WTC11 (cell line): ENCODE measurements around the gene MCF2L2. TPM values are rescaled to one million over a fixed set of nuclear protein-coding genes. Genes with fewer than 3 reads are reported as not detected.

Experiments used
- ATAC-seq: fragments of 200-7000 bp; cut with Tn5 transposase; 2 replicates; pipeline ENCODE4 v1.10.0; 2021; ENCODE audit warnings: mild to moderate bottlenecking, moderate library complexity
- CTCF ChIA-PET: fragments of 300-600 bp; sonication (Branson Sonifier 250); formaldehyde crosslinking; loops from one replicate; lab custom pipeline; 2021; ENCODE audit warnings: antibody characterized with exemption; lab: Charles Lee
- POLR2A ChIA-PET: fragments of 350-600 bp; sonication (Branson Sonifier 250); formaldehyde crosslinking; loops from one replicate; lab custom pipeline; 2021; ENCODE audit warnings: antibody characterized with exemption; lab: Charles Lee
- DNase-seq: peaks from one replicate; pipeline ENCODE4 v3.0.0; 2021; ENCODE audit warnings: low spot score
- H3K27ac Mint-ChIP-seq: 2 replicates; pipeline ENCODE4 v1.8.0; 2021; ENCODE audit warnings: mixed read lengths
- H3K27me3 Mint-ChIP-seq: 2 replicates; pipeline ENCODE4 v1.8.0; 2021; ENCODE audit warnings: low read depth, mild to moderate bottlenecking, moderate library complexity, mixed read lengths
- H3K36me3 Mint-ChIP-seq: 2 replicates; pipeline ENCODE4 v1.8.0; 2021; ENCODE audit warnings: mixed read lengths
- H3K4me1 Mint-ChIP-seq: 2 replicates; pipeline ENCODE4 v1.8.0; 2022; ENCODE audit warnings: mixed read lengths
- H3K4me3 Mint-ChIP-seq: 2 replicates; pipeline ENCODE4 v1.8.0; 2021; ENCODE audit warnings: mild to moderate bottlenecking, moderate library complexity, mixed read lengths
- H3K9me3 Mint-ChIP-seq: 2 replicates; pipeline ENCODE4 v1.8.0; 2021; ENCODE audit warnings: mixed read lengths
- AR ChIP-seq: fragments of 250-450 bp; sonication (Bioruptor Pico); IDR thresholded peaks from 2 replicates; pipeline ENCODE4 v1.9.0; 2021; ENCODE audit warnings: mild to moderate bottlenecking
- ATF2 ChIP-seq: sonication (generic); formaldehyde crosslinking; IDR thresholded peaks from 2 replicates; pipeline ENCODE4 v1.8.1; 2022; ENCODE audit warnings: low read depth, missing genetic modification reagents, borderline replicate concordance
- CDX4 ChIP-seq: fragments of 250-450 bp; sonication (Bioruptor Pico); IDR thresholded peaks from 2 replicates; pipeline ENCODE4 v1.9.0; 2021; ENCODE audit warnings: moderate library complexity, mild to moderate bottlenecking, inconsistent platforms, borderline replicate concordance
- CREB1 ChIP-seq: sonication (generic); formaldehyde crosslinking; IDR thresholded peaks from 2 replicates; pipeline ENCODE4 v1.8.0; 2023; ENCODE audit warnings: mild to moderate bottlenecking, missing genetic modification reagents
- CREM ChIP-seq: sonication (generic); formaldehyde crosslinking; IDR thresholded peaks from 2 replicates; pipeline ENCODE4 v1.8.1; 2022; ENCODE audit warnings: mild to moderate bottlenecking, missing genetic modification reagents, moderate library complexity
- CTCF ChIP-seq: fragments of 200-600 bp; IDR thresholded peaks from 2 replicates; pipeline ENCODE4 v1.8.0; 2022; ENCODE audit warnings: antibody characterized with exemption
- E2F4 ChIP-seq: sonication (generic); formaldehyde crosslinking; IDR thresholded peaks from 2 replicates; pipeline ENCODE4 v1.8.1; 2022; ENCODE audit warnings: low read depth, mild to moderate bottlenecking, moderate library complexity, missing genetic modification reagents, borderline replicate concordance
- FOXP1 ChIP-seq: sonication (generic); formaldehyde crosslinking; IDR thresholded peaks from 2 replicates; pipeline ENCODE4 v1.8.0; 2022; ENCODE audit warnings: missing genetic modification reagents, mild to moderate bottlenecking, moderate library complexity, borderline replicate concordance
- GABPB1 ChIP-seq: sonication (generic); formaldehyde crosslinking; IDR thresholded peaks from 2 replicates; pipeline ENCODE4 v1.8.1; 2023; ENCODE audit warnings: mild to moderate bottlenecking, missing genetic modification reagents
- GRHL2 ChIP-seq: fragments of 250-450 bp; sonication (Bioruptor Pico); IDR thresholded peaks from 2 replicates; pipeline ENCODE4 v1.8.0; 2022; ENCODE audit warnings: mild to moderate bottlenecking, moderate library complexity; ENCODE audit not compliant: insufficient replicate concordance, severe bottlenecking
- HMGA2 ChIP-seq: fragments of 250-450 bp; sonication (Bioruptor Pico); IDR thresholded peaks from 2 replicates; pipeline ENCODE4 v1.4.0; 2021; ENCODE audit warnings: mild to moderate bottlenecking, moderate library complexity
- MXD4 ChIP-seq: fragments of 250-450 bp; sonication (Bioruptor Pico); IDR thresholded peaks from 2 replicates; pipeline ENCODE4 v1.8.0; 2021; ENCODE audit warnings: mild to moderate bottlenecking, moderate library complexity, borderline replicate concordance
- MYBL2 ChIP-seq: sonication (generic); formaldehyde crosslinking; IDR thresholded peaks from 2 replicates; pipeline ENCODE4 v1.8.1; 2023; ENCODE audit warnings: mild to moderate bottlenecking, moderate library complexity, missing genetic modification reagents
- NFE2L1 ChIP-seq: sonication (generic); formaldehyde crosslinking; IDR thresholded peaks from 2 replicates; pipeline ENCODE4 v1.8.1; 2023; ENCODE audit warnings: missing genetic modification reagents
- NR3C1 ChIP-seq: sonication (generic); formaldehyde crosslinking; conservative IDR thresholded peaks from 2 replicates; pipeline ENCODE4 v1.8.1; 2023; ENCODE audit warnings: low read depth, mild to moderate bottlenecking, missing genetic modification reagents
- OVOL2 ChIP-seq: fragments of 250-450 bp; sonication (Bioruptor Pico); IDR thresholded peaks from 2 replicates; pipeline ENCODE4 v1.9.0; 2021; ENCODE audit warnings: mild to moderate bottlenecking, borderline replicate concordance
- STAT6 ChIP-seq: sonication (generic); formaldehyde crosslinking; conservative IDR thresholded peaks from 2 replicates; pipeline ENCODE4 v1.8.1; 2023; ENCODE audit warnings: mild to moderate bottlenecking, low read depth, missing genetic modification reagents, moderate library complexity
- TEAD1 ChIP-seq: sonication (generic); formaldehyde crosslinking; IDR thresholded peaks from 2 replicates; pipeline ENCODE4 v1.8.0; 2022; ENCODE audit warnings: mild to moderate bottlenecking, missing genetic modification reagents
- ZNF121 ChIP-seq: sonication (generic); formaldehyde crosslinking; IDR thresholded peaks from 2 replicates; pipeline ENCODE4 v1.8.0; 2023; ENCODE audit warnings: missing genetic modification reagents
- ZNF425 ChIP-seq: fragments of 250-450 bp; sonication (Bioruptor Pico); conservative IDR thresholded peaks from 2 replicates; pipeline ENCODE4 v1.9.0; 2021; ENCODE audit warnings: mild to moderate bottlenecking
- total RNA-seq: library from RNA; stranded (reverse); gene quantifications from 3 replicates; pipeline ENCODE4 v1.2.3, GENCODE V29; 2021

Gene MCF2L2
- total RNA-seq, 1 experiment from 2014 or later: 7.5 TPM

GRCh38 chr3:183349421-183350157, 78.8 kb downstream of the MCF2L2 start (continued):
- TF ChIP-seq ATF2 (CRISPR knock-in tag) (no peak), CREM (CRISPR knock-in tag) (no peak), CTCF (no peak), MYBL2 (CRISPR knock-in tag) (no peak), STAT6 (no peak), NFE2L1 (no peak), OVOL2 (CRISPR knock-in tag) (no peak), GRHL2 (CRISPR knock-in tag) (no peak), HMGA2 (CRISPR knock-in tag) (no peak), AR (CRISPR knock-in tag) (no peak), CDX4 (CRISPR knock-in tag) (no peak), GABPB1 (CRISPR knock-in tag) (no peak)

GRCh38 chr3:183342824-183343223, 85.6 kb downstream of the MCF2L2 start:
- no peak overlapping the region for H3K4me3 Mint-ChIP-seq
- no peaks in the 10 kb centered on the region for H3K4me1 Mint-ChIP-seq
- no peaks in the 10 kb centered on the region for H3K27me3 Mint-ChIP-seq
- no peak overlapping the region for H3K27ac Mint-ChIP-seq
- POLR2A ChIA-PET: no interaction called here
- DNase-seq: no peak
- H3K36me3 Mint-ChIP-seq: no peaks in the 10 kb centered on the region; the same call in 1 of the 2 replicates
- ATAC-seq: no peak
- CTCF ChIA-PET: no interaction called here
- H3K9me3 Mint-ChIP-seq: peaks cover 29% of the 10 kb centered on the region
- TF ChIP-seq MXD4 (CRISPR knock-in tag) (no peak), ZNF121 (no peak), CREM (CRISPR knock-in tag) (no peak), ZNF425 (no peak), ATF2 (CRISPR knock-in tag) (no peak), CREB1 (CRISPR knock-in tag) (no peak), TEAD1 (CRISPR knock-in tag) (no peak), FOXP1 (CRISPR knock-in tag) (no peak), NR3C1 (CRISPR knock-in tag) (no peak), E2F4 (CRISPR knock-in tag) (no peak)
